Measurements from ENCODE around the gene SHISAL1.

- TF ChIP-seq POLR2A (IDR thresholded peaks at IDR 0.05; ENCODE audit: low read depth, low read length), result no peak
- TF ChIP-seq POLR2AphosphoS5 (IDR thresholded peaks at IDR 0.05; ENCODE audit: low read depth, low read length), result no peak
- no peak for TF ChIP-seq TAF1 (IDR thresholded peaks at IDR 0.05; ENCODE audit: borderline replicate concordance, low read depth, low read length)
Measured at GRCh38 chr22:44316393-44317122, 3.8 kb upstream of the SHISAL1 start.
